K562 (cell line): Measurements from ENCODE around the gene ZC3H8. TPM values are rescaled to one million over a fixed set of nuclear protein-coding genes. Genes with fewer than 3 reads are reported as not detected.
A peak's percentile ranks its signal among the peaks of the same experiment; 100 is the strongest.

Experiments used
- DEAF1 ChIP-seq: fragments of 450-650 bp; formaldehyde crosslinking; IDR thresholded peaks from 2 replicates; pipeline ENCODE4 v1.4.0; 2020; ENCODE audit warnings: mild to moderate bottlenecking, moderate library complexity
- GABPA ChIP-seq: fragments of 200-800 bp; sonication (Bioruptor generic); conservative IDR thresholded peaks from 2 replicates; pipeline ENCODE4 v1.6.1; 2016; ENCODE audit warnings: low read depth, missing genetic modification characterization, missing compliant biosample characterization
- HMG20A ChIP-seq: fragments of 450-650 bp; formaldehyde crosslinking; conservative IDR thresholded peaks from 2 replicates; pipeline ENCODE4 v1.4.0; 2020; ENCODE audit warnings: mild to moderate bottlenecking, mixed read lengths
- ID3 ChIP-seq, 2 experiments: fragments of 250-450 bp in 1 of 2; fragments of 450-650 bp in 1 of 2; sonication (Bioruptor Pico) in 1 of 2; IDR thresholded peaks; 2 replicates each; pipeline versions ENCODE4 v1.6.1 to v1.8.0; 2016 to 2021; ENCODE audit warnings: mild to moderate bottlenecking in 2 of 2, moderate library complexity in 2 of 2, missing compliant biosample characterization in 1 of 2, missing genetic modification characterization in 1 of 2
- MCM5 ChIP-seq: fragments of 450-650 bp; IDR thresholded peaks from 2 replicates; pipeline ENCODE4 v1.6.1; 2016; ENCODE audit warnings: low read depth
- PCBP1 ChIP-seq: fragments of 200-400 bp; formaldehyde crosslinking; IDR thresholded peaks from 2 replicates; pipeline ENCODE4 v1.6.1; 2018; ENCODE audit warnings: mild to moderate bottlenecking, low read depth, low read length; ENCODE audit not compliant: poor library complexity, severe bottlenecking
- POLR2G ChIP-seq: fragments of 200-400 bp; formaldehyde crosslinking; IDR thresholded peaks from 2 replicates; pipeline ENCODE4 v1.6.1; 2017; ENCODE audit warnings: low read depth, mild to moderate bottlenecking, antibody characterized with exemption, low read length, moderate library complexity
- SMAD3 ChIP-seq: fragments of 450-650 bp; formaldehyde crosslinking; conservative IDR thresholded peaks from 2 replicates; pipeline ENCODE4 v1.4.0; 2020; ENCODE audit warnings: mild to moderate bottlenecking
- TCF7L2 ChIP-seq: fragments of 150-350 bp; IDR thresholded peaks from 2 replicates; pipeline ENCODE4 v1.6.1; 2016; ENCODE audit warnings: low read depth, mild to moderate bottlenecking, low read length, moderate library complexity
- TRIM24 ChIP-seq, 2 experiments: fragments of 450-650 bp; IDR thresholded peaks; 2 replicates each; pipeline ENCODE4 v1.6.1; 2016
- ZFX ChIP-seq: sonication (generic); formaldehyde crosslinking; IDR thresholded peaks from 2 replicates; pipeline ENCODE4 v1.8.0; 2022; ENCODE audit warnings: mild to moderate bottlenecking, missing genetic modification reagents, moderate library complexity
- ZNF644 ChIP-seq: fragments of 200-800 bp; sonication (Bioruptor generic); IDR thresholded peaks from 2 replicates; pipeline ENCODE4 v1.6.1; 2016; ENCODE audit warnings: low read depth, missing genetic modification characterization, missing compliant biosample characterization
- polyA plus RNA-seq, 8 experiments: library from polyadenylated mRNA; depleted of rRNA in 4 of 8; stranded (reverse) in 5 of 8; unstranded in 3 of 8; fragments of >200 nt; fragmentation: Nextera tagmentation in 2 of 8; fragmentation: Illumina TruSeq in 1 of 8; extraction: Ambion mirVana in 2 of 8; extraction: Trizol in 1 of 8; gene quantifications; 2 replicates each; pipeline versions ENCODE4 v1.2.1 to v1.2.3, GENCODE V29; 2011 to 2014; ENCODE audit warnings: inconsistent platforms in 1 of 8, missing spikeins in 1 of 8
- total RNA-seq, 7 experiments: library from RNA; depleted of rRNA in 6 of 7; stranded (reverse); fragments of >200 nt in 6 of 7; fragmentation: Illumina TruSeq in 2 of 7; extraction: Trizol in 2 of 7; gene quantifications; 2 replicates each; pipeline versions ENCODE4 v1.2.1 to v1.2.3, GENCODE V29; 2011 to 2021; ENCODE audit warnings: low replicate concordance in 1 of 7
- TF ChIP-seq, protein P1 (sequence below): fragments of 450-650 bp; IDR thresholded peaks from 2 replicates; pipeline ENCODE4 v1.6.1; 2016; ENCODE audit warnings: mild to moderate bottlenecking, moderate library complexity

The ZC3H8 gene
- total and polyA plus RNA-seq, 9 of the 15 experiments (the other 6 are each of a cell fraction or from before 2014, with no cell fraction given) = 11.6 to 41.5 (median 27.5) TPM

GRCh38 chr2:112254466-112255240, at the start of gene ZC3H8 (continued):
- TF ChIP-seq GABPA (tag) (peak; percentile 46), HMG20A (no peak), DEAF1 (CRISPR knock-in tag) (peak; percentile 11; the same call in 1 of the 2 replicates), SMAD3 (CRISPR knock-in tag) (0 out of 2 replicates have a peak, but pooled peaks have one; percentile 11), ZFX (CRISPR knock-in tag) (peak; percentile 95), MCM5 (no peak), TRIM24 (IDR thresholded peaks at IDR 0.05) (0 out of 4 replicates have a peak, but pooled peaks of 1 of the 2 experiments have one; percentile 13), POLR2G (peak; percentile 92), ID3 (CRISPR knock-in tag; IDR thresholded peaks at IDR 0.05) (no peak), ID3 (tag; IDR thresholded peaks at IDR 0.05) (peak; percentile 60; the same call in 1 of the 2 replicates), TCF7L2 (no peak), ZNF644 (tag) (no peak), PCBP1 (peak; percentile 73)
- TF ChIP-seq, protein P1, sequence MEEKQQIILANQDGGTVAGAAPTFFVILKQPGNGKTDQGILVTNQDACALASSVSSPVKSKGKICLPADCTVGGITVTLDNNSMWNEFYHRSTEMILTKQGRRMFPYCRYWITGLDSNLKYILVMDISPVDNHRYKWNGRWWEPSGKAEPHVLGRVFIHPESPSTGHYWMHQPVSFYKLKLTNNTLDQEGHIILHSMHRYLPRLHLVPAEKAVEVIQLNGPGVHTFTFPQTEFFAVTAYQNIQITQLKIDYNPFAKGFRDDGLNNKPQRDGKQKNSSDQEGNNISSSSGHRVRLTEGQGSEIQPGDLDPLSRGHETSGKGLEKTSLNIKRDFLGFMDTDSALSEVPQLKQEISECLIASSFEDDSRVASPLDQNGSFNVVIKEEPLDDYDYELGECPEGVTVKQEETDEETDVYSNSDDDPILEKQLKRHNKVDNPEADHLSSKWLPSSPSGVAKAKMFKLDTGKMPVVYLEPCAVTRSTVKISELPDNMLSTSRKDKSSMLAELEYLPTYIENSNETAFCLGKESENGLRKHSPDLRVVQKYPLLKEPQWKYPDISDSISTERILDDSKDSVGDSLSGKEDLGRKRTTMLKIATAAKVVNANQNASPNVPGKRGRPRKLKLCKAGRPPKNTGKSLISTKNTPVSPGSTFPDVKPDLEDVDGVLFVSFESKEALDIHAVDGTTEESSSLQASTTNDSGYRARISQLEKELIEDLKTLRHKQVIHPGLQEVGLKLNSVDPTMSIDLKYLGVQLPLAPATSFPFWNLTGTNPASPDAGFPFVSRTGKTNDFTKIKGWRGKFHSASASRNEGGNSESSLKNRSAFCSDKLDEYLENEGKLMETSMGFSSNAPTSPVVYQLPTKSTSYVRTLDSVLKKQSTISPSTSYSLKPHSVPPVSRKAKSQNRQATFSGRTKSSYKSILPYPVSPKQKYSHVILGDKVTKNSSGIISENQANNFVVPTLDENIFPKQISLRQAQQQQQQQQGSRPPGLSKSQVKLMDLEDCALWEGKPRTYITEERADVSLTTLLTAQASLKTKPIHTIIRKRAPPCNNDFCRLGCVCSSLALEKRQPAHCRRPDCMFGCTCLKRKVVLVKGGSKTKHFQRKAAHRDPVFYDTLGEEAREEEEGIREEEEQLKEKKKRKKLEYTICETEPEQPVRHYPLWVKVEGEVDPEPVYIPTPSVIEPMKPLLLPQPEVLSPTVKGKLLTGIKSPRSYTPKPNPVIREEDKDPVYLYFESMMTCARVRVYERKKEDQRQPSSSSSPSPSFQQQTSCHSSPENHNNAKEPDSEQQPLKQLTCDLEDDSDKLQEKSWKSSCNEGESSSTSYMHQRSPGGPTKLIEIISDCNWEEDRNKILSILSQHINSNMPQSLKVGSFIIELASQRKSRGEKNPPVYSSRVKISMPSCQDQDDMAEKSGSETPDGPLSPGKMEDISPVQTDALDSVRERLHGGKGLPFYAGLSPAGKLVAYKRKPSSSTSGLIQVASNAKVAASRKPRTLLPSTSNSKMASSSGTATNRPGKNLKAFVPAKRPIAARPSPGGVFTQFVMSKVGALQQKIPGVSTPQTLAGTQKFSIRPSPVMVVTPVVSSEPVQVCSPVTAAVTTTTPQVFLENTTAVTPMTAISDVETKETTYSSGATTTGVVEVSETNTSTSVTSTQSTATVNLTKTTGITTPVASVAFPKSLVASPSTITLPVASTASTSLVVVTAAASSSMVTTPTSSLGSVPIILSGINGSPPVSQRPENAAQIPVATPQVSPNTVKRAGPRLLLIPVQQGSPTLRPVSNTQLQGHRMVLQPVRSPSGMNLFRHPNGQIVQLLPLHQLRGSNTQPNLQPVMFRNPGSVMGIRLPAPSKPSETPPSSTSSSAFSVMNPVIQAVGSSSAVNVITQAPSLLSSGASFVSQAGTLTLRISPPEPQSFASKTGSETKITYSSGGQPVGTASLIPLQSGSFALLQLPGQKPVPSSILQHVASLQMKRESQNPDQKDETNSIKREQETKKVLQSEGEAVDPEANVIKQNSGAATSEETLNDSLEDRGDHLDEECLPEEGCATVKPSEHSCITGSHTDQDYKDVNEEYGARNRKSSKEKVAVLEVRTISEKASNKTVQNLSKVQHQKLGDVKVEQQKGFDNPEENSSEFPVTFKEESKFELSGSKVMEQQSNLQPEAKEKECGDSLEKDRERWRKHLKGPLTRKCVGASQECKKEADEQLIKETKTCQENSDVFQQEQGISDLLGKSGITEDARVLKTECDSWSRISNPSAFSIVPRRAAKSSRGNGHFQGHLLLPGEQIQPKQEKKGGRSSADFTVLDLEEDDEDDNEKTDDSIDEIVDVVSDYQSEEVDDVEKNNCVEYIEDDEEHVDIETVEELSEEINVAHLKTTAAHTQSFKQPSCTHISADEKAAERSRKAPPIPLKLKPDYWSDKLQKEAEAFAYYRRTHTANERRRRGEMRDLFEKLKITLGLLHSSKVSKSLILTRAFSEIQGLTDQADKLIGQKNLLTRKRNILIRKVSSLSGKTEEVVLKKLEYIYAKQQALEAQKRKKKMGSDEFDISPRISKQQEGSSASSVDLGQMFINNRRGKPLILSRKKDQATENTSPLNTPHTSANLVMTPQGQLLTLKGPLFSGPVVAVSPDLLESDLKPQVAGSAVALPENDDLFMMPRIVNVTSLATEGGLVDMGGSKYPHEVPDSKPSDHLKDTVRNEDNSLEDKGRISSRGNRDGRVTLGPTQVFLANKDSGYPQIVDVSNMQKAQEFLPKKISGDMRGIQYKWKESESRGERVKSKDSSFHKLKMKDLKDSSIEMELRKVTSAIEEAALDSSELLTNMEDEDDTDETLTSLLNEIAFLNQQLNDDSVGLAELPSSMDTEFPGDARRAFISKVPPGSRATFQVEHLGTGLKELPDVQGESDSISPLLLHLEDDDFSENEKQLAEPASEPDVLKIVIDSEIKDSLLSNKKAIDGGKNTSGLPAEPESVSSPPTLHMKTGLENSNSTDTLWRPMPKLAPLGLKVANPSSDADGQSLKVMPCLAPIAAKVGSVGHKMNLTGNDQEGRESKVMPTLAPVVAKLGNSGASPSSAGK = peak; percentile 98
